NCI-H2107 treated with DMSO at 0.1 percent for 48 hours (cell line): ENCODE data around the gene NR2F1-AS1.

ENCODE experiments used
- DNase-seq: peaks from one replicate; lab custom pipeline; 2025; ENCODE audit not compliant: unreplicated experiment; lab: John Stamatoyannopoulos, UW

The NR2F1-AS1 gene

GRCh38 chr5:93580927-93581445 is at the start of gene NR2F1-AS1:
NR2F1-AS1 (minus strand) TSS chr5:93581219.
- no peak for DNase-seq

DNA sequence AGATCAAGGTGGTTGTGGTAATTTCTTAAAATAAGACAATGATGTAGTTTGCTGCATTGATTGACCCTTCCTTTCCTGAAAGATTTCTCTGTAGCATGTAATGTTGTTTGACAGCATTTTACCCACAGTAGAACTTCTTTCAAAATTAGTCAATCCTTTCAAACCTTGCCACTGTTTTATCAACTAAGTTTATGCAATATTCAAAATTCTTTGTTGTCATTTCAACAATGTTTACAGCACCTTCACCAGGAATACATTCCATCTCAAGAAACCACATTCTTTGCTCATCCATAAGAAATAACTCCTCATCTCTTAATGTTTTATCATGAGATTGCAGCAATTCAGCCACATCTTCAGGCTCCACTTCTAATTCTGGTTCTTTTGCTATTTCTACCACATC is 45.8 kb upstream of the NR2F1-AS1 start:
- DNase-seq: no peak

GRCh38 chr5:93623153-93623552 is 42.1 kb upstream of the NR2F1-AS1 start:
- no peak for DNase-seq

DNA sequence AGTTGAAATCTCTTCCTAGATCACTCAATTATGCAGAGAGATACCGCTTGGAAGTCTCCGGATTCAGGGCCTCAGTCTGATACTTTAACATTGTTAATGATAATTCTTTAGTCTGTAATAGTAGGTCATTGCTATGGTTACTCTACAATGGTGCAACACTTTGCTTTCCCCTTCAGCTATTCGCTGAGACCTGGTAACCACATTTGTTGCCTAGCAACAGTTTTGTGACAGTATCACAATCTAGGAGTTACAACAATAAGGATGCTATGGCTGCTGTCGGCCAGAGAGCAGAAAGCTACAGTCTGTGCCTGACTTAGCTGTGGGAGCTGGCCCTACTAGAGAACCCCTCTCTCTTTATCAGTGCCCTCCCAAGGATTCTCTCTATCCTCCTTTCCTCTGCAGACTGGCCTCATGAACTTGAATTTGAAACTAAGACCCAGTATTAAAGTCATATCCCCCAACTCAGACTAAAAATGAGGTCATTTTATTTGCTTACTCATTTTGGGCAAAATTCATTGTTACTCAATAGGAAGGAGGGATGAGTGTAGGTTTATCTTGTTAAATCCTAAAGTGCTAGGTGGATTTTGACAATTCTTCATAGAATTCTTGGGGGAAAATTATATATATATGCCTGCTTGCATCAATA is 41.3 kb upstream of the NR2F1-AS1 start:
- DNase-seq: peak; percentile 27

GRCh38 chr5:93621327-93621798 is 40.3 kb upstream of the NR2F1-AS1 start:
- peak; percentile 55 for DNase-seq

DNA sequence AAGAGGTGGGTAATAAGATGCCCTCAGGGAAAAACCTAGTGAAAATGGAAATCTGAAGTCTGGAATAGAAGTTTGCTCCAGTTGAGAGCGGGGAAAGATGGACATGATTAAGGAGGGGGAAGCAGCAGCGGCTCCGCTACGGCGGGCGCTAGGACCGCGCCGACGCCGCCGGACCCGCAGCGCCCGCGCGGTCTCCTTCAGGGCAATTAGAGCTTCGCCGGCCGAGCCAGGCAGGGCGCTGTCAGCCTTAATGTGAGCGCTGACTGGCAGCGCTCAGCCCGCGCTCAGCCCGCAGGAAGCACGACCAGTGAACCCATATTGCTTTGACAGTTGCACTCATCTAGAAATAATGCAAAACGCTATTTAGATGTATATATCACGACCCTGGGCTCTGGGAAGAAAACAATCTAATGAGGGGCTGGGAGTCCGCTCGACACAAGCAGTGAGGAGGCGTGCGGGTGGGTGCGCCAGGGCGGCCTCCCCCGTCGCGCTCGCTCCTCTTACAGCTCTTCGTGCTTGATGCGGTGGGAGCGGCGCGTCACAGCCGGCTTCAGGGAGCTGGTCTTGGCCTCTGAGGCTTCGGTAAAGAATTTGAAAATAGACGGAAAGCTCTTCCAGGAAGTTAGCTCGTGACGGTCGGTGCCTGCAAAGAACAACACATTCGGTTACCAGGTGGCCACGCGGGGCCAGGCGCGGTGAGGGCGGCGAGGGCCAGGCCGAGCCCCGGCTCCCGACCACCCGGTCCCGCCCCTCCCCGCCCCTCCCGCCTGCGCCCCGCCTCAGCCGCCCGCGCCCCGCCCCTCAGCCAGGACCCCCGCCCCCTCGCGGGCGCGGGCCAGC is 39.7 kb upstream of the NR2F1-AS1 start:
- DNase-seq: peak; percentile 51

- peak; percentile 15 for DNase-seq
Observed at GRCh38 chr5:93616538-93617174, 35.6 kb upstream of the NR2F1-AS1 start.

GRCh38 chr5:93612855-93613243 is 31.8 kb upstream of the NR2F1-AS1 start:
- DNase-seq: no peak

DNA sequence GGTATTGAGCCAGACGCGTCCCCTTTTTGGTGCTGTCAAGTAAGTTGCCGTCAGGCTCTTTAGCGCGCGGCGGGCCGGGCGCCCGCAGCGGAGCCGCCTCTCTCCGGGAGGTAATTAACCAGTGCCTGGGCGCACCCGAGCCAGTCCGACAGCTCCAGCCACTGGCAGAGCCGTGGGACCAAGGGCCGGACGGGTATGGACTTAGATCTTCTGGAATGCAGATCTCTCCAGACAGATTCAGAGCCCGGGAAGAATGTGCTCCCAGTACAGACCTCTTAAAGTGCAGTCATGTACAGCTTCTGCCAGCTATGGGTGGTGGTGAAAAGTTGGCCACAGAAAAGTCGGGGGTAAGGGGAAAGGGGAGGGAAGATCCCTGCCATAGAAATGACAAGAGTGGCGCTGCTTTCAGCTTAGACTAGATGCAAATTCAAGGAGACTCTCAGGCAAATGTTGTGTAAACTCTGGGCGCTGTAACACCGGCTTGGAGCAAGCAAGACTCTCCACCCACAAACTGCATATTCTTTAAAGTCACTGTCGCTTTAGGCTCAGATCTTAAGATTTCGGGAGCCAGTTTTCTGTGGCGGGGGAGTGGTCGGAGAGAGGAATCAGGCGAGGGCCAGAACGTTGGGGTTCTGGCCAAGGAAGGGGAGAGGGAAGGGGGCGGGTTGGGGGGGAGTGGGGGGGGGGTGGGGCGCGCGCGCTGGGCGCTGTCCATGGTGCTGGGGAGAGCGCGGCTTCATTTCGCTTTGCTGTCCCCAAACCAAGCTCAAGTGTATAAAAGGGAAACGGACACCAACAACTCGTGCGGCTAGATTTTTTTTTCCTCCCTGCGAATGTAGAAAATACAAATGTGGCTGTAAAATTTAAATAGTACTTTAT is 31.2 kb upstream of the NR2F1-AS1 start:
- no peak for DNase-seq

- no peak for DNase-seq
Observed at GRCh38 chr5:93611273-93611975, 30.4 kb upstream of the NR2F1-AS1 start.

- DNase-seq: no peak
Observed at GRCh38 chr5:93610581-93611272, 29.7 kb upstream of the NR2F1-AS1 start.

DNA sequence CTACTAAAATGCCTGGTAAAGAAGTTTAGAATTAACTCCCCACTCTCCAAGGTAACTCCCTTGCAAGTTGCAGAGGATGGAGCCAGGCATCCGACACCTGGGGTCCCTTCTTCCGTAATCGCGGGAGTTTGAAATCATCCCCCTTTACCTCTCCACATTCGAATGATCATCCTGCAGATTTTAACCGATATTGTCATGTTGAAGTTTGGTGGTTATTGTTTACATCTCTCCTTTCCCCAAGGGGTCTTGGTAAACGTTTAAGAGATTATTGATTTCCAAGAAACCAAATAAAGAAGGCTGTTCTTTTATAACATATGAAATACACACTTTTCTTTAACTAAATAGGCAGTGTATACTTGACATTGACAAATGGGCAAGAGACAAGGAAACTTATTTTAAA is 28.7 kb upstream of the NR2F1-AS1 start:
- no peak for DNase-seq

- no peak for DNase-seq
Observed at GRCh38 chr5:93608855-93609254, 27.8 kb upstream of the NR2F1-AS1 start.

- DNase-seq: peak; percentile 21
Observed at GRCh38 chr5:93607367-93608258, 26.6 kb upstream of the NR2F1-AS1 start.

DNA sequence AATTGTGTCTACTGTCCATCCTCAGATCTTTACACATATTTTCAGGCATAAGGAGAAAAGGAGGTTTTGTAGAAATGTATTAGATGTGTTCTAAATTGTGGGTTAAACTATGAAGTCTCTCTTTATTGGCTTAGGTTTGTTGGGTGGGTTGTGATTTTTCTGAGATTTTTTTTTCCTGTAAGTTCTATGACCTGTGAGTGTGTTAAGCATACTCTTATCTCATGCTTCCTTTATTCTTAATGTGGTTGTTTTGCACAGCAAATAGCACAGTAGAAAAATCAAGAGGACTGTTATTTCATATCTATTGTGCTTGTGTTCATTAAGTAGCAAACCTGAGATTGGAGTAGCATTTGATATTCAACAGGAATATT is 25.3 kb upstream of the NR2F1-AS1 start:
- DNase-seq: no peak

GRCh38 chr5:93604644-93605515 is 23.9 kb upstream of the NR2F1-AS1 start:
- no peak for DNase-seq

DNA sequence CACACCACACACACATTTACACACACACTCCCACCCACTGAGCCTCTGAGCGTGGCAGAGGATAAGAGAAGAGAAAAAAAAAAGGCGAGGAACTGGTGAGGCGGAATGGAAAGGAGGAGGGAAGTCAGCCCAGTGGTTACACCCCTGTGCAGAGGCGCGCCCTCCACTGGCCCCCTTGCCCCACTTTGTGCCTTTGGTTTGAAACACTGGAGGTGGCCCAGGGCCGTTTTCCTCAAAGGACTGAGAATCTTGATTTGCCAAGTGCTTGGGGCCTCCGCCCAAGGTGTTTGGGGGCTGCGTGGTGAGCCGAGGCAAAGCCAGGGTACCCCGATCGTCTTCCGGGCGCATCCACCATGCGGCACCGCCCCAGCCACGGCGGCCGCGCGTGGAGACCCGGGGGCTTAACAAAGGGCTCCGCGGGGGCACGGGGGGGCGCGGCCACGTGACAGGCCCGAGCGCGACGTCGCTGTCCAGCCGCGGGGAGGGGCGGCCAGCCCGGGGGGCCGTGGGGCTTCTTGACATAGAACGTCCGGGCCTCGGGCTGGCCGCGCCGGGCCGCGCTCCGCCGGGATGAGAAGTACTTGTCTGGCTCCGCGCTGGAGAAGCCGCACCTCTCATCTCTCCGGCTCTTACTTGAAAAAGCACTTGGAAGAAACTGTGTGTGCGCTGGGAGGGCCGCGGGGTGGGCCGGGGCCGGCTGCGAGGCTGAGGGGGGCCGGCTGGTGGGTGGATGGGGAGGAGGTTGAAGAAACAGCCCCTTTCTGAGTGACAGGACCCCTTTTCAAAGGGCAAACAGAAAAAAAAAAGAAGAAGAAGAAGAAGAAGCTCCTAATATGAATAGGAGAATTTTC is 23.0 kb upstream of the NR2F1-AS1 start:
- no peak for DNase-seq
